ENCODE measurements around the gene PADI4.

DNA sequence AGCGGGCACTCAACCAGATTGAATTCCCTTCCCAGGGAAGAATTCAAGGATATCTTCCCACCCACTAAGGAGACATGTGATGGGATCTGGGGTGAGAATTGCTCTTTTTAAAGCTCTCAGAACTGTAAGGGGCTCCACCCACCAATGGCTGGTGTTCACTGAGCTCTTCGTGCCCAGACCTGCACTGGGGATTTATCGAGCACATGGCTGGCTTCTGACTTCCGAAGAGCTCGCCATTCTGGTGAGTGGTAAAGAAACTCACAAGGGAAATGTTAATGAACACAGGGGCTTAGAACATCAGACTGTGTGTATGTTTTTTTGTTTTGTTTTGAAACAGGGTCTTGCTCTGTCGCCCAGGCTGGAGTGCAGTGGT, 49.3 kb upstream of the PADI4 start:
- TF ChIP-seq, protein P1, sequence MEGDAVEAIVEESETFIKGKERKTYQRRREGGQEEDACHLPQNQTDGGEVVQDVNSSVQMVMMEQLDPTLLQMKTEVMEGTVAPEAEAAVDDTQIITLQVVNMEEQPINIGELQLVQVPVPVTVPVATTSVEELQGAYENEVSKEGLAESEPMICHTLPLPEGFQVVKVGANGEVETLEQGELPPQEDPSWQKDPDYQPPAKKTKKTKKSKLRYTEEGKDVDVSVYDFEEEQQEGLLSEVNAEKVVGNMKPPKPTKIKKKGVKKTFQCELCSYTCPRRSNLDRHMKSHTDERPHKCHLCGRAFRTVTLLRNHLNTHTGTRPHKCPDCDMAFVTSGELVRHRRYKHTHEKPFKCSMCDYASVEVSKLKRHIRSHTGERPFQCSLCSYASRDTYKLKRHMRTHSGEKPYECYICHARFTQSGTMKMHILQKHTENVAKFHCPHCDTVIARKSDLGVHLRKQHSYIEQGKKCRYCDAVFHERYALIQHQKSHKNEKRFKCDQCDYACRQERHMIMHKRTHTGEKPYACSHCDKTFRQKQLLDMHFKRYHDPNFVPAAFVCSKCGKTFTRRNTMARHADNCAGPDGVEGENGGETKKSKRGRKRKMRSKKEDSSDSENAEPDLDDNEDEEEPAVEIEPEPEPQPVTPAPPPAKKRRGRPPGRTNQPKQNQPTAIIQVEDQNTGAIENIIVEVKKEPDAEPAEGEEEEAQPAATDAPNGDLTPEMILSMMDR (IDR thresholded peaks at IDR 0.05): no peak
- TF ChIP-seq POLR2AphosphoS5 (IDR thresholded peaks at IDR 0.05): no peak

Data from prostate gland (tissue), 2 donors.